ENCODE results near the gene TULP4.
"Not testable (repeated sequence)": the region's sequence is repeated elsewhere in the genome, so short reads cannot be mapped to it uniquely, and the experiment has no call there.

Gene TULP4

GRCh38 chr6:158366363-158366762, 54.1 kb downstream of the TULP4 start:
- no peak for DNase-seq

- DNase-seq: no peak
These were observed 55.6 kb downstream of the TULP4 start for GRCh38 chr6:158367816-158368215.

GRCh38 chr6:158369241-158369640, 57.0 kb downstream of the TULP4 start:
- no peak for DNase-seq

GRCh38 chr6:158370805-158371204, 58.5 kb downstream of the TULP4 start:
- DNase-seq: no peak

DNA sequence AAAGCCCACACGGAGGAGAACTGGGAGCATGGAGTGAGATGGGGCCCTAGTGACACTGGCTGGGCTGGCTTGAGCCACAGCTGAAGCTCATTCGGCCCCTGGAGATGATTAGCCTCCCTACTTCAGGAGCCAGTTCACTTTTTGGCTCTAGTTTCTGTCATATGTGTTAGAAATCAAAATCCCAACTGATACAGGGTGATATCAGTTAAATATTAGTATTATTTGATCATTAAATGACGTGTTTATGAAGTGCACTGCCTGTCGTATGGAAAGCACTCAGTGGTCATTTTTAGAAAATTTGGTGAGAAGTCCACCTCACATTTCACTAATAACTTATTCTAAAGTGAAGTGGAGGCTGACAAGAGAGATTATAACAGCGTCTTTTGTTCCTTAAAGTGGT, 59.0 kb downstream of the TULP4 start:
- no peak for DNase-seq

GRCh38 chr6:158372574-158372973, 60.3 kb downstream of the TULP4 start:
- no peak for DNase-seq

- no peak for DNase-seq
These were observed 60.9 kb downstream of the TULP4 start for GRCh38 chr6:158373214-158373613.

DNA sequence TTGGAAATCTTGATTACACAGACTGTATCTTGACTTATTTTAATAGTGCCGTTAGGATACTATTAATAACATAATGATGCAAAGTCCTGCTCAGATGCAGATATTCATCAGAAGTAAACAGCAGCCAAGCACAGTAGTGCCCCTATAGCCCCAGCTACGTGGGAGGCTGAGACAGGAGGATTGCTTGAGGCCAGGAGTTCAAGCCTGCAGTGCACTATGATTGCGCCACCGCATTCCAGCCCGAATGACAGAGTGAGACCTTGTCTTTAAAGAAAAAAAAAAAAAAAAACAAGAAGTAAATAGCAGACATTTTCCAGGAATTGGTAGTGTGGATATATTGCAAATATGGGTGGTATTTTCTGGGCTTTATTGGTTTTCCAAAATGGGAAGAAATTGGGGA, 61.8 kb downstream of the TULP4 start:
- no peak for DNase-seq

- no peak for DNase-seq
These were observed 64.4 kb downstream of the TULP4 start for GRCh38 chr6:158376631-158377081.

DNA sequence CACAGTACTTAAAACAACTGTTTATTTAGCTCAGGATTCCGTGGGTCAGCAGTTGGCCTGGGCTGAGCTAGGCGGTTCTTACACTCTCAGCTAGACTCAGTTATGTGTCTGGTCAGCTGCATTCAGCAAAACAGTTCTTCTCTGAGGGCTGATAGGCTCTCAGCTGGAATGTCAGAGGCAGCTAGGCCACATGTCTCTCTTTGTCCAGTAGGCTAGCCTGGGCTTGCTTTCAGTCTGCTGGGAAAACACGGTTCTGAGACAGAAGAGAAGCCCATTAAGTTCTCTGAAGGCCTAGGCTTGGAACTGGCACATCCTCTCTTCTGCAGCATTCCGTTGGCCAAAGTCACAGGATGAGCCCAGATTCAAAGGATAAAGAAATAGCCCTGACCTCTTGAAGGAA, 65.6 kb downstream of the TULP4 start:
- no peak for DNase-seq

- DNase-seq: no peak
These were observed 67.1 kb downstream of the TULP4 start for GRCh38 chr6:158379336-158379735.

DNA sequence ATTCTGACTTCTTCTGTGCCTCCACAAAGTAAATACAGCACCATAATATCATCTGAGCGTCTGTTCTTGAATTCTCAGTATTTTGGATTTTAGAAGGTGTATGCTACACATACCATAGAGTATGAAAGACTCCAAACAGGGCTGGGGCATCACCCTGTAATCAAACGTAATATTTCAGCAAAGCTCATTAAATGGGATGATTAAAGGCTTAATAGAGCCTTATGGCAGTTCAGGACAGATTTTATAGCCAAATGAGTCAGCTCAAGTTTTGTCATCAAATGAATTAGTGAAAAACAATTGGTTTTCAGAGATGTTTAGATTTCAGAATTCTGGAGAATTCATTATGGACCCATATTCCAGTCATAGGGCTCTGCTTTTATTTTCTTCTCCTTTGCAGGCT, 68.9 kb downstream of the TULP4 start:
- no peak for DNase-seq

DNA sequence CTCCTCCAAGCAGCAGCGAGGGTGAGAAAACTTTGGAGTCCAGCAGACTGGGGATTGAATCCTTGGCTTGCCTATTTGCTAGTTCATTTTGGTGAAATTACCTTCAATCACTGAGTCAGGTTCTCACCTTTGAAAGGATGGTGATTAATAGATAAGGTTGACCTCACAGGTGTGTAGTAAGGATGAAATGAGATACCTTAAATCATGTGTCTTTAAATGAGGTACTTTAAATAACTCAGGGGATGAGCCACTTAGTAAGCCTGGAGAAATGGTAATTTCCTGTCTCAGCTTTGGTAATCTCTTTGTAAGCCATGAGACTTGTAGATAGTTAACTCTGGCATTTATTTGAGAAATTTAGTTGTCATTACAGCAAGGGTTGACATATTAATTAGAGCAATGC, 70.2 kb downstream of the TULP4 start:
- no peak for DNase-seq

DNA sequence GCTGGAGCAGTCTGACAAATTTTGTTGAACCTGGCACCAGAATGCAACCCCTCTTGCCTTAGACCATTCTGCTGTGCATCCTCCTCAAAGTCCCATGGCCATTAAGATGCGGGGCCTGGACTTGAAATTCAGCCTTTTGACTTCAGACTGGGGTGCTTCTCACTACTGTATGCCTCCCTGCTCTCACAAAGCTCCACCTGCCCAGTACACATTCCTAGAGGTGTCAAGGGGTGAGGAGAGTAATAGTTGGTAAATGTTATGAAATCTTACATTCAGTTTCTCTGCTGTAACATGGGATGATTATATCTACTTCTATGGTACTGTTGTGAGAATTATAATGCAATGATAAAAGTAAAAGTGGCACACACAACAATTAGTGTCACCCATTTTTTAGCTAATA, 70.8 kb downstream of the TULP4 start:
- DNase-seq: no peak

DNA sequence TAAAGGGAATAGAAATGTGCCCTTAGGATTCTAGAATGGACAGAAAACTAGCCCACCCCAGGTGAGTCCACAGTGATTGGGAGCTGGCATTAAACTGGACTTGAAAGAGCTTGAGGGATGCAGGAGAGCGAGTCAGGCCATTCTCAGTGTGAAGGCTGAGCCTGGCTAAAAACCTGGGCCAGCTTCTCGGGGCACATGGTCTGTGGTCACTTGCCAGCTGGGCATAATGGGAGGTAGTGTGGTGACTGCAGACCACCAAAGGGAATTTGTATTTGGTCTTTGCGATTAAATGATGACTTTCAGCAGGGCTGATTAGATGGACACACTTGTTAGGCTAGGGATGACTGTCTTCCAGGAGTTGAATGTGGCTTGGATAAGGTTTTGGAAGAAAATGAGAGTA, 71.3 kb downstream of the TULP4 start:
- DNase-seq: no peak

DNA sequence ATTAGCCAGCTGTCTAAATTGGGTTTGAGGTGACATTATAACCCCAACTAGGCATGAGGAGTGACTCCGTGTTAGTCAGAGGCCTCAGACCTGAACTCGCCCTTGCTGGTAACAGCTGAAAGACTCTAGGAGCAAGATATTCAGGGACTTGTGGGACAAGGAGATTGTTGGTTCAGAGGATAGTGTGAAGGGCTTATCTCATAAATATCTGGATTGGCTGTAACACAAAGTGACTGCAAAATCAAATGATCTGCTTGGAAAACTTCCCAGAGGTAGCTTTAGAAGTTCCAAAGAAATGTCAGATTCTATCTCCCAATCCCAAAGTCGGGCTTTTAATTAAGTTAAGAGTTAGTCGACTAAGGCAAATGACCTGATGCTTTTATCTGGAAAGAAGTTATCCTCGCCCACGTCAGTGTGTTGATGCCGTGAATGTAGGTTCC, 72.4 kb downstream of the TULP4 start:
- DNase-seq: no peak

- DNase-seq: no peak
These were observed 74.8 kb downstream of the TULP4 start for GRCh38 chr6:158387036-158387435.

- DNase-seq: no peak
These were observed 75.3 kb downstream of the TULP4 start for GRCh38 chr6:158387578-158387977.

GRCh38 chr6:158388727-158389126, 76.5 kb downstream of the TULP4 start:
- DNase-seq: no peak

DNA sequence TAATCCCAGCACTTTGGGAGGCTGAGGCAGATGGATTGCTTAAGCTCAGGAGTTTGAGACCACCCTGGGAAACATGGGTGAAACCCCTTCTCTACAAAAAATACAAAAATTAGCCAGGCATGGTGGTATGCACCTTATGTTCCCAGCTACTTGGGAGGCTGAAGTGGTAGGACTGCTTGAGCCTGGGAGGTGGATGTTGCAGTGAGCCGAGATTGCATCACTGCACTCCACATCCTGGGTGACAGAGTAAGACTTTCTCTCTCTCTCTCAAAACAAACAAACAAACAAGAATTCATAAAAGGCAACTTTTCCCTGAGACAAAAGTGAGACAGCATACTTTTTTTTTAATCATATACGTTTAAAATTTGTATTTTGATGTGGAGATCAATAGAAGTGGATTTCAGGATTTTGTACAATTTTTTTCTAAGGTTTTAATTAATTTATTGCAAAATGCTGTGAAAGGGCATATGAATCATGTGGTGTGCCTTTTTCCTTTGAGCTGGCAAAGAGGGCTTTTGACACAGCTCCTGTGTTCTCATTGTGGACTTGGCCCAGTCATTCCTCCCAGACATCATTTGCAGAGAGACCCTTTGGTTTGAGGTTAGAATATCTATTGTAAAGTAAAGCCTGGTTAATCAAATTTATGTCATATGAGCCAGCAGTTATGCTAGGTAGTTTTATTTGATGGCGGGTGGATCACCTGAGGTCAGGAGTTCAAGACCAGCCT, 77.1 kb downstream of the TULP4 start:
- no peak for DNase-seq

GRCh38 chr6:158391276-158391675, 79.0 kb downstream of the TULP4 start:
- DNase-seq: no peak

DNA sequence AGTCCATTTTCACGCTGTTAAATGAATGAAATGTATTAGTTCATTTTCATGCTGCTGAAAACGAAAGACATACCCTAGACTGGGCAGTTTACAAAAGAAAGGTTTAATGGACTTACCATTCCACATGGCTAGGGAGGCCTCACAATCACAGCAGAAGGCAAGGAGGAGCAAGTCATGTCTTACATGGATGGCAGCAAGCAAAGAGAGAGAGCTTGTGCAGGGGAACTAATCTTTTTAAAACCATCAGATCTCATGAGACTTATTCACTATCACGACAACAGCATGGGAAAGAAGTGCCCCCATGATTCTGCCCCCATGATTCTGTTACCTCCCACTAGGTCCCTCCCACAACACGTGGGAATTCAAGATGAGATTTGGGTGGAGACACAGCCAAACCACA, 79.7 kb downstream of the TULP4 start:
- DNase-seq: not testable (repeated sequence)

GRCh38 chr6:158396136-158396535, 83.9 kb downstream of the TULP4 start:
- DNase-seq: no peak

GRCh38 chr6:158397578-158397977, 85.3 kb downstream of the TULP4 start:
- no peak for DNase-seq
